ENCODE results near the gene DNM3.

Gene DNM3

DNA sequence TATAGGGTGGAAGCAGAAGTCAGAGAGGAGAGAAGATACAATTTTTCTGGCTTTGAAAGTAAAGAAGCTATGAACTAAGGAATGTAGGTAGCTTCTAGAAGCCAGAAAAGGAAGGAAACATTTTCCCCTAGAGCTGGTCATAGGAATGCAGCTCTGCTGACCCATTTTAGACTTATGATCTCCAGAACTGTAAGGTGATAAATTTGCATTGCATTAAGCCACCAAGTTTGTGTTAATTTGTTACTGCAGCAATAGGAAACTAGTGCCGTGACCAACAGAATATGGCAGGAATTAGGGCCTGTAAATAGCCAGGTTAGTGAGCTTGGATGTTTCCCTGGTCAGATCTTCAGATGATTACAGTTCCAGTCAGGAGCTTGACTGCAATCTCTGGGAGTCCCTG lies 334.9 kb downstream of the DNM3 start:
- ChIA-PET POLR2A (no interaction called here), CTCF (interaction anchor here (1.3 kb wide), 1 partner anchor 11 kb away, joined by 4 read pairs; no protein-coding TSS in a partner anchor)
- no peaks in the 10 kb centered on the region for H3K9me3 ChIP-seq (ENCODE audit: control extremely low read depth in 1 of 5, control insufficient read depth in 4 of 5, insufficient read depth in 2 of 5, low read depth in 1 of 5, low read length in 4 of 5)
- WGBS (ENCODE audit: insufficient coverage): 100% methylated on average over 1 of the region's 1 CpG
- H3K4me3 ChIP-seq (ENCODE audit: control insufficient read depth in 1 of 7, extremely low read depth in 1 of 7, insufficient read depth in 4 of 7, low read depth in 2 of 7, low read length in 6 of 7): no peak overlapping the region
- H3K27me3 ChIP-seq (replicated peaks in 2 of 5; ENCODE audit: control insufficient read depth in 4 of 5, insufficient read depth in 5 of 5, low read length in 4 of 5): no peaks in the 10 kb centered on the region
- H3K27ac ChIP-seq (ENCODE audit: insufficient read depth in 1 of 2, low read depth in 1 of 2, low read length in 2 of 2, poor library complexity in 1 of 2, severe bottlenecking in 2 of 2): no peak overlapping the region
- peaks cover 5 to 13% (median 10%) of the 10 kb centered on the region in 4 experiments for H3K4me1 ChIP-seq (ENCODE audit: control extremely low read depth in 1 of 4, control insufficient read depth in 4 of 4, insufficient read depth in 4 of 4, low read length in 3 of 4)
- H3K36me3 ChIP-seq (ENCODE audit: control insufficient read depth in 4 of 4, insufficient read depth in 4 of 4, low read length in 3 of 4): no peaks in the 10 kb centered on the region
- no peak for DNase-seq

DNA sequence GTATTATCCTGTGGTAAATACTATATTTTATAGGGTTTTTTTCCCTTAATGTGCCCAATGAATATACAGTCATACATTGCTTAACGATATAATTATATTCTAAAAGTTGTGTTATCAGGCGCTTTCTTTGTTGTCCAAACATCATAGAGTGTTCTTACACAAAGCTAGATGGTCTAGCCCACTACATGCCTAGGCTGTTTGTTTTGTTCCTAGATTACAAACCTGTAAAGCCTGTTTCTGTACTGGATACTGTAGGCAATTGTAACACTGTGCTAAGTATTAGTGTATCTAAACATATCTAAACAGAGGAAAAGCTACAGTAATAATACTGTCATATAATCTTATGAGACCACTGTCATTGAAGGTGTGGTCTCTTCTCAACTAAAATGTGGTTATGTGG lies 336.6 kb downstream of the DNM3 start:
- CTCF ChIA-PET: no interaction called here
- no peaks in the 10 kb centered on the region for H3K36me3 ChIP-seq (ENCODE audit: control insufficient read depth in 4 of 4, insufficient read depth in 4 of 4, low read length in 3 of 4)
- no peak overlapping the region for H3K27ac ChIP-seq (ENCODE audit: insufficient read depth in 1 of 2, low read depth in 1 of 2, low read length in 2 of 2, poor library complexity in 1 of 2, severe bottlenecking in 2 of 2)
- POLR2A ChIA-PET: no interaction called here
- no peaks in the 10 kb centered on the region for H3K27me3 ChIP-seq (replicated peaks in 2 of 5; ENCODE audit: control insufficient read depth in 4 of 5, insufficient read depth in 5 of 5, low read length in 4 of 5)
- H3K4me1 ChIP-seq (ENCODE audit: control extremely low read depth in 1 of 4, control insufficient read depth in 4 of 4, insufficient read depth in 4 of 4, low read length in 3 of 4): peaks cover 13 to 29% (median 23%) of the 10 kb centered on the region in 4 experiments
- no CpG with 5 or more reads among the region's 2 CpGs for WGBS (ENCODE audit: insufficient coverage)
- no peak for DNase-seq
- no peaks in the 10 kb centered on the region for H3K9me3 ChIP-seq (ENCODE audit: control extremely low read depth in 1 of 5, control insufficient read depth in 4 of 5, insufficient read depth in 2 of 5, low read depth in 1 of 5, low read length in 4 of 5)
- no peak overlapping the region for H3K4me3 ChIP-seq (ENCODE audit: control insufficient read depth in 1 of 7, extremely low read depth in 1 of 7, insufficient read depth in 4 of 7, low read depth in 2 of 7, low read length in 6 of 7)

DNA sequence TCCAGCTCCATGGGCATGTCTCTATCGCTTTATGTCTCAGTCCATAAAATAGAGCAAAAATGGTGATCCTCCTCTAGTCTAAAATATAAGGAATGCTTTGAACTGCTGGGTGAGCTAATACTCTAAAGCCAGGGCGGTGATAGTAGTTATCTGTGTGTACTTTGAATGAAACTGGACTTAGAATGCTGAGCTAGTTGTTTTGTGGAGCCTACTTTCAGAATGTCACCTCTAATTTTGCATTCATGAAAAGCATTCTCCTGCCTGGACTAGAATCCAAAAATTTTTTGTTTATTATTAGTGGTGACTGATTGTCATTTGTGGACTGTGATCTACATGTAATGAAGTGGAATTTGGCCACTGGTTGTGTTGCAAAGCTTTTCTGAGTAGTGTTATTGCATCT lies 337.6 kb downstream of the DNM3 start:
- POLR2A ChIA-PET: no interaction called here
- WGBS (ENCODE audit: insufficient coverage): 86% methylated on average over 2 of the region's 2 CpGs
- peaks cover 13 to 32% (median 25%) of the 10 kb centered on the region in 4 experiments for H3K4me1 ChIP-seq (ENCODE audit: control extremely low read depth in 1 of 4, control insufficient read depth in 4 of 4, insufficient read depth in 4 of 4, low read length in 3 of 4)

DNA sequence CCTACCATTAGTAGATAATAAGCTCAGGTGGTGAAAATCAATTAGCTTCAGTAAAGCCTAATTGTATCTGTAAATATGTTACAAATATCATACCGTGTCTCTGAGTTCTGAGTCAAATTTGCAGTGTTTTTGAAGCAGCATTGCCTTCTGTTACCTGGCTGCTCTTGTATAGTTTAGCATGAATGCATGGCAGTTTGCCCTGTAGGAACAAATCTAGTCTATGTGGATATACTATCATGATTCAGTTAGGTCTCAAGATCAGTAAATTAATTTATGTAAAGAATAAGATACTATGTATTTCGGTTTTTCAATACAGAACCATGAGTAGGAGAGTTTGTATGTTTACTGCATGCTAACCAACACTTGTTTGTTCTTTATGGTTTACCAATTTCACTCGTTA lies 338.6 kb downstream of the DNM3 start:
- Histone ChIP-seq H3K4me1 (ENCODE audit: control extremely low read depth in 1 of 4, control insufficient read depth in 4 of 4, insufficient read depth in 4 of 4, low read length in 3 of 4) (peaks cover 13 to 32% (median 25%) of the 10 kb centered on the region in 4 experiments), H3K9me3 (ENCODE audit: control extremely low read depth in 1 of 5, control insufficient read depth in 4 of 5, insufficient read depth in 2 of 5, low read depth in 1 of 5, low read length in 4 of 5) (no peaks in the 10 kb centered on the region), H3K4me3 (ENCODE audit: control insufficient read depth in 1 of 7, extremely low read depth in 1 of 7, insufficient read depth in 4 of 7, low read depth in 2 of 7, low read length in 6 of 7) (no peak overlapping the region), H3K36me3 (ENCODE audit: control insufficient read depth in 4 of 4, insufficient read depth in 4 of 4, low read length in 3 of 4) (no peaks in the 10 kb centered on the region), H3K27me3 (replicated peaks in 2 of 5; ENCODE audit: control insufficient read depth in 4 of 5, insufficient read depth in 5 of 5, low read length in 4 of 5) (no peaks in the 10 kb centered on the region), H3K27ac (ENCODE audit: insufficient read depth in 1 of 2, low read depth in 1 of 2, low read length in 2 of 2, poor library complexity in 1 of 2, severe bottlenecking in 2 of 2) (no peak overlapping the region)
- DNase-seq: no peak
- WGBS (ENCODE audit: insufficient coverage): no CpG with 5 or more reads among the region's 3 CpGs
- ChIA-PET POLR2A (no interaction called here), CTCF (interaction anchor here (1.0 kb wide), 1 partner anchor 42 kb away, joined by 3 read pairs; no protein-coding TSS in a partner anchor)

More for the DNA sequence above, 337.6 kb downstream of the DNM3 start:
- DNase-seq: no peak
- H3K4me3 ChIP-seq (ENCODE audit: control insufficient read depth in 1 of 7, extremely low read depth in 1 of 7, insufficient read depth in 4 of 7, low read depth in 2 of 7, low read length in 6 of 7): no peak overlapping the region
- CTCF ChIA-PET: interaction anchor here (0.9 to 1.2 kb wide), 2 partner anchors 32 to 88 kb away, joined by 3 to 4 read pairs; no protein-coding TSS in a partner anchor
- no peaks in the 10 kb centered on the region for H3K36me3 ChIP-seq (ENCODE audit: control insufficient read depth in 4 of 4, insufficient read depth in 4 of 4, low read length in 3 of 4)
- no peaks in the 10 kb centered on the region for H3K9me3 ChIP-seq (ENCODE audit: control extremely low read depth in 1 of 5, control insufficient read depth in 4 of 5, insufficient read depth in 2 of 5, low read depth in 1 of 5, low read length in 4 of 5)
- no peaks in the 10 kb centered on the region for H3K27me3 ChIP-seq (replicated peaks in 2 of 5; ENCODE audit: control insufficient read depth in 4 of 5, insufficient read depth in 5 of 5, low read length in 4 of 5)
- H3K27ac ChIP-seq (ENCODE audit: insufficient read depth in 1 of 2, low read depth in 1 of 2, low read length in 2 of 2, poor library complexity in 1 of 2, severe bottlenecking in 2 of 2): no peak overlapping the region

DNA sequence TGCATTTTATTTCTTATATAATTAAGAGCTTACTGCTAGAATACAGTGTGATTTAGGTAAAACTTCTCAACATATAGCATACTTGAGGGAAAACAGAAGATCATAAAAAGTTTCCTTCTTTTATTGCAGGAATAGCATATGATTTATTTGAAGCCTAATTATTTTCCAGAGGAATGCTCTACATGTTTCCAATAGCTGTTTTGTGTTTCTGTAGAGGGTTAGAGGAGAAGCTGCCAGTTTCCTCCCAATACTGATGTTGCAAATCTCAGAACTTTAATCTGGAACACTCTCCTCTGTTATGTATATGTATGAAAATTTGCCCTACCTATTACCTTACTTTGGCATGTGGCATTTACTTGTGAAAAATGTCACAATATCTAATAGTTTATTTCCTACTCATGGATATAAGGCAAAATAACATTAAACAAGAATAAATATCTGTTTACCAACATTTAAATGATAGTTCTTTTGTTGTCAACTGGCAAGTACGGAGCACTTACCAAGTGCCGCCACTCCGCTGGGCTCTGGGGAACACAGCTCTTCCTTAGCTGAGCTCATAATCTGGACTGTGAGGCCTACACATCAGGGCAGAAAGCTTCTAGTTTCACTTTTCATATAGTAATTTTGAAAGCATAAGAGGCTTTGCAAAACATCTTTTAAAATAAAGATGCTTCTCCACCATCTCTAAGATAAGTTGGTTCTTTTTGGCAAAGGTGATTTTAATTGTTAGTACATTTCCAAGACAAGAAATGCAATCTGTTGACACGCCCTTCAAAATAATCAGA lies 339.4 kb downstream of the DNM3 start:
- H3K27ac ChIP-seq (ENCODE audit: insufficient read depth in 1 of 2, low read depth in 1 of 2, low read length in 2 of 2, poor library complexity in 1 of 2, severe bottlenecking in 2 of 2): peak overlapping the region; percentile 65 to 82
- DNase-seq: peak; percentile 65 to 86 (median 78)
- H3K4me3 ChIP-seq (ENCODE audit: control insufficient read depth in 1 of 7, extremely low read depth in 1 of 7, insufficient read depth in 4 of 7, low read depth in 2 of 7, low read length in 6 of 7): peak overlapping the region in 5 of 7 experiments; percentile 1 to 72 (median 42)
- H3K4me1 ChIP-seq (ENCODE audit: control extremely low read depth in 1 of 4, control insufficient read depth in 4 of 4, insufficient read depth in 4 of 4, low read length in 3 of 4): peaks cover 13 to 34% (median 29%) of the 10 kb centered on the region in 4 experiments
- H3K27me3 ChIP-seq (replicated peaks in 2 of 5; ENCODE audit: control insufficient read depth in 4 of 5, insufficient read depth in 5 of 5, low read length in 4 of 5): no peaks in the 10 kb centered on the region
- no peaks in the 10 kb centered on the region for H3K36me3 ChIP-seq (ENCODE audit: control insufficient read depth in 4 of 4, insufficient read depth in 4 of 4, low read length in 3 of 4)
- H3K9me3 ChIP-seq (ENCODE audit: control extremely low read depth in 1 of 5, control insufficient read depth in 4 of 5, insufficient read depth in 2 of 5, low read depth in 1 of 5, low read length in 4 of 5): no peaks in the 10 kb centered on the region
- WGBS (ENCODE audit: insufficient coverage): 22% methylated on average over 3 of the region's 4 CpGs
- CTCF ChIA-PET: interaction anchor here (1.0 kb wide), 1 partner anchor 41 kb away, joined by 3 read pairs; no protein-coding TSS in a partner anchor
- POLR2A ChIA-PET: no interaction called here

DNA sequence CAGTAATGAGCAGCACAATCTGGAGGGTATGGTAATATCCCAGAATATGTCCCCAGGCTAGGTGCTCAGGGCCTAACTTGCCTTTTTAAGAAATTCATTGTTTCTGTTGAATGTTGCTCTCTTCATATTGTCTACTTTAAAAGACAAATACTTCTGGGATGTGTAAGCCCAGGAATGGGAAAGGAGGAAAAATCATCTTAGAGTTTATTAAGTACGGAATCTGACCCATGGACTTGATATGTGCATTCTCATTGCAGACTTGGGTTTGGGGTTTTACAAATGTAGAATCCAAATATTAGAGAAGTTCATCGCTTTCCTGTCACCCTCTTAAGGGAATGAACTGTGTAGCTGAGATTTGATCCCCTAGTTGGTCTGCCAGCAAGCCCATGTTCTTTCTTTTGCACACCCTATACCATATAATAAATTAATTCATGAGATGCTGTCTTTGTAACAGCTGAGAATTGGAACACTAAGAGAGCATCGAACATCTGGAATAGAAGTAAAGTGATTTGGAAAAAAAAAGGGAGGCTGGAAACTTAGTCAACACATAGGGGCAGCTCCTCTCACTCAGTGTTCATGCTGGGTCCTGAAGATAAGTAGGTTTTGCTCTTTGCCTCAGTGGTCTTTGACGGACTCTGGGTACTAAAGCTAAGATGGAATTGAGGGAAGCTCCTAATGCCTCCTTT lies 343.4 kb downstream of the DNM3 start:
- Histone ChIP-seq H3K36me3 (ENCODE audit: control insufficient read depth in 4 of 4, insufficient read depth in 4 of 4, low read length in 3 of 4) (no peaks in the 10 kb centered on the region), H3K27ac (ENCODE audit: insufficient read depth in 1 of 2, low read depth in 1 of 2, low read length in 2 of 2, poor library complexity in 1 of 2, severe bottlenecking in 2 of 2) (no peak overlapping the region), H3K4me1 (ENCODE audit: control extremely low read depth in 1 of 4, control insufficient read depth in 4 of 4, insufficient read depth in 4 of 4, low read length in 3 of 4) (peaks cover 13 to 33% (median 29%) of the 10 kb centered on the region in 4 experiments), H3K9me3 (ENCODE audit: control extremely low read depth in 1 of 5, control insufficient read depth in 4 of 5, insufficient read depth in 2 of 5, low read depth in 1 of 5, low read length in 4 of 5) (no peaks in the 10 kb centered on the region), H3K4me3 (ENCODE audit: control insufficient read depth in 1 of 7, extremely low read depth in 1 of 7, insufficient read depth in 4 of 7, low read depth in 2 of 7, low read length in 6 of 7) (no peak overlapping the region), H3K27me3 (replicated peaks in 2 of 5; ENCODE audit: control insufficient read depth in 4 of 5, insufficient read depth in 5 of 5, low read length in 4 of 5) (no peaks in the 10 kb centered on the region)
- DNase-seq: no peak
- ChIA-PET POLR2A (no interaction called here), CTCF (interaction anchor here (0.8 to 1.1 kb wide), 2 partner anchors 11 to 215 kb away, joined by 3 read pairs; no protein-coding TSS in a partner anchor)
- WGBS (ENCODE audit: insufficient coverage): 80% methylated on average over 4 of the region's 4 CpGs

DNA sequence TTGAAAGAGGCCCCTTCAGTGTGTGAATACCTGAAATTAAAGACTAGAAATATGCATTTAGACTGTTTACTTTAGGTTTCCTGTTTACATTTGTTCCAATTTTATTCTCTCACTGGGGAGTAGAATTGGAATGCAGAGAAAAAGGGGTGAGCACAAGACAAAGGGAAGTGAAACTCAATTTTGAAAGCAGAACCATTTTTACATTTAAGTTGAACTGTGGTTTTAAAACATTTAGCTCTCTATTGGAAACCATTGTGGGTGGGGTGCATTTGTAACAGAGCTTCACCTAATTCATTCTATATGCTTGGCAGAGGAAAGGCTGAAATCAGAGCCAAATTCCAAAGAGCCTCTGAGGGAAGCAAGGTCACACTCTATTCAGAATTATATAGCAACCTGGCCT lies 343.9 kb downstream of the DNM3 start:
- peaks cover 11 to 28% (median 27%) of the 10 kb centered on the region in 4 experiments for H3K4me1 ChIP-seq (ENCODE audit: control extremely low read depth in 1 of 4, control insufficient read depth in 4 of 4, insufficient read depth in 4 of 4, low read length in 3 of 4)
- no peaks in the 10 kb centered on the region for H3K36me3 ChIP-seq (ENCODE audit: control insufficient read depth in 4 of 4, insufficient read depth in 4 of 4, low read length in 3 of 4)
- H3K27me3 ChIP-seq (replicated peaks in 2 of 5; ENCODE audit: control insufficient read depth in 4 of 5, insufficient read depth in 5 of 5, low read length in 4 of 5): no peaks in the 10 kb centered on the region
- CTCF ChIA-PET: interaction anchor here (1.1 kb wide), 2 partner anchors 169 to 214 kb away, joined by 3 read pairs; no protein-coding TSS in a partner anchor
- POLR2A ChIA-PET: no interaction called here
- DNase-seq: peak in 2 of 3 donors; percentile 29 to 41
- H3K4me3 ChIP-seq (ENCODE audit: control insufficient read depth in 1 of 7, extremely low read depth in 1 of 7, insufficient read depth in 4 of 7, low read depth in 2 of 7, low read length in 6 of 7): no peak overlapping the region
- no peaks in the 10 kb centered on the region for H3K9me3 ChIP-seq (ENCODE audit: control extremely low read depth in 1 of 5, control insufficient read depth in 4 of 5, insufficient read depth in 2 of 5, low read depth in 1 of 5, low read length in 4 of 5)
- H3K27ac ChIP-seq (ENCODE audit: insufficient read depth in 1 of 2, low read depth in 1 of 2, low read length in 2 of 2, poor library complexity in 1 of 2, severe bottlenecking in 2 of 2): no peak overlapping the region

Data from common myeloid progenitor, CD34-positive (primary cell).